SKM-1 (cell line): ENCODE results near the gene RGS3.

Source experiments
- DNase-seq: peaks from one replicate; lab custom pipeline; 2025; ENCODE audit not compliant: unreplicated experiment; lab: John Stamatoyannopoulos, UW

The RGS3 gene

GRCh38 chr9:113597390-113598241 is 134.1 kb downstream of the RGS3 start:
- no peak for DNase-seq

GRCh38 chr9:113598451-113598850 is 134.9 kb downstream of the RGS3 start:
- DNase-seq, result no peak

GRCh38 chr9:113598883-113599282 is 135.4 kb downstream of the RGS3 start:
- no peak for DNase-seq

GRCh38 chr9:113599646-113600022 is 136.1 kb downstream of the RGS3 start:
- no peak for DNase-seq

- no peak for DNase-seq
These were observed 136.7 kb downstream of the RGS3 start for GRCh38 chr9:113600023-113600823.

GRCh38 chr9:113600871-113601614 is 137.5 kb downstream of the RGS3 start:
- no peak for DNase-seq

GRCh38 chr9:113601656-113602055 is 138.1 kb downstream of the RGS3 start:
- DNase-seq, result no peak

- peak; percentile 0 for DNase-seq
These were observed 138.9 kb downstream of the RGS3 start for GRCh38 chr9:113602126-113603047.

GRCh38 chr9:113603048-113603375 is 139.5 kb downstream of the RGS3 start:
- DNase-seq, result no peak

GRCh38 chr9:113603773-113604172 is 140.2 kb downstream of the RGS3 start:
- DNase-seq, result no peak

GRCh38 chr9:113604393-113604792 is 140.9 kb downstream of the RGS3 start:
- DNase-seq, result no peak

GRCh38 chr9:113606510-113606909 is 143.0 kb downstream of the RGS3 start:
- DNase-seq, result no peak

GRCh38 chr9:113608082-113608685 is 144.7 kb downstream of the RGS3 start:
- DNase-seq, result no peak

GRCh38 chr9:113609562-113610318 is 146.2 kb downstream of the RGS3 start:
- DNase-seq, result no peak

GRCh38 chr9:113611461-113612215 is 148.1 kb downstream of the RGS3 start:
- no peak for DNase-seq

- DNase-seq, result no peak
These were observed 148.8 kb downstream of the RGS3 start for GRCh38 chr9:113612216-113612747.

GRCh38 chr9:113612828-113613227 is 149.3 kb downstream of the RGS3 start:
- no peak for DNase-seq

- no peak for DNase-seq
These were observed 150.4 kb downstream of the RGS3 start for GRCh38 chr9:113613815-113614413.
